H9 (cell line): ENCODE data around the gene RSPH9. TPM values are rescaled to one million over a fixed set of nuclear protein-coding genes. Genes with fewer than 3 reads are reported as not detected.
A peak's percentile ranks its signal among the peaks of the same experiment; 100 is the strongest.

Experiments
- DNase-seq: peaks from one replicate; pipeline ENCODE4 v3.0.0-alpha.2; 2017
- H2AFZ ChIP-seq: one replicate; pipeline ENCODE4 v1.6.1; 2013; ENCODE audit warnings: mild to moderate bottlenecking, low read length, control low read depth, moderate library complexity
- H2AK5ac ChIP-seq: 2 replicates; pipeline ENCODE4 v1.6.1; 2013; ENCODE audit warnings: low read length, control low read depth, mixed read lengths; ENCODE audit not compliant: insufficient read length
- H2BK120ac ChIP-seq: one replicate; pipeline ENCODE4 v1.6.1; 2013; ENCODE audit warnings: low read depth, mild to moderate bottlenecking, low read length, control low read depth, inconsistent platforms; ENCODE audit not compliant: poor library complexity, severe bottlenecking
- H2BK12ac ChIP-seq: 2 replicates; pipeline ENCODE4 v1.6.1; 2013; ENCODE audit warnings: low read length, control low read depth, mixed read lengths, low read depth; ENCODE audit not compliant: insufficient read length
- H2BK15ac ChIP-seq: 2 replicates; pipeline ENCODE4 v1.6.1; 2013; ENCODE audit warnings: low read depth, low read length, control low read depth
- H2BK20ac ChIP-seq: one replicate; pipeline ENCODE4 v1.6.1; 2013; ENCODE audit warnings: low read depth, mild to moderate bottlenecking, low read length, control low read depth, inconsistent platforms; ENCODE audit not compliant: poor library complexity, severe bottlenecking
- H2BK5ac ChIP-seq: 2 replicates; pipeline ENCODE4 v1.6.1; 2013; ENCODE audit warnings: low read length, control low read depth, mixed read lengths; ENCODE audit not compliant: insufficient read length
- H3K14ac ChIP-seq: 2 replicates; pipeline ENCODE4 v1.6.1; 2013; ENCODE audit warnings: low read length, control low read depth; ENCODE audit not compliant: insufficient read depth
- H3K18ac ChIP-seq: 2 replicates; pipeline ENCODE4 v1.6.1; 2013; ENCODE audit warnings: low read depth, mild to moderate bottlenecking, mixed read lengths, low read length, control low read depth; ENCODE audit not compliant: insufficient read length
- H3K23ac ChIP-seq: 2 replicates; pipeline ENCODE4 v1.6.1; 2013; ENCODE audit warnings: low read length, control low read depth, mixed read lengths, low read depth; ENCODE audit not compliant: insufficient read length
- H3K23me2 ChIP-seq: 2 replicates; pipeline ENCODE4 v1.6.1; 2013; ENCODE audit warnings: low read depth, mild to moderate bottlenecking, mixed read lengths, low read length, control low read depth; ENCODE audit not compliant: insufficient read length, poor library complexity, severe bottlenecking
- H3K27ac ChIP-seq: 2 replicates; pipeline ENCODE4 v1.5.1; 2013; ENCODE audit warnings: low read length, control low read depth, mixed read lengths, low read depth; ENCODE audit not compliant: insufficient read length
- H3K27me3 ChIP-seq: 2 replicates; pipeline ENCODE4 v1.6.1; 2013; ENCODE audit warnings: low read length, control low read depth, inconsistent platforms; ENCODE audit not compliant: insufficient read depth
- H3K4ac ChIP-seq: 2 replicates; pipeline ENCODE4 v1.6.1; 2013; ENCODE audit warnings: low read depth, mild to moderate bottlenecking, control low read depth, inconsistent platforms, low read length, moderate library complexity
- H3K4me1 ChIP-seq: 2 replicates; pipeline ENCODE4 v1.6.1; 2013; ENCODE audit warnings: low read length, control low read depth, inconsistent platforms; ENCODE audit not compliant: insufficient read depth
- H3K4me2 ChIP-seq: 2 replicates; pipeline ENCODE4 v1.6.1; 2013; ENCODE audit warnings: low read length, control low read depth, mixed read lengths; ENCODE audit not compliant: insufficient read length, insufficient read depth
- H3K56ac ChIP-seq: 2 replicates; pipeline ENCODE4 v1.6.1; 2013; ENCODE audit warnings: low read depth, mild to moderate bottlenecking, mixed read lengths, low read length, control low read depth; ENCODE audit not compliant: insufficient read length
- H3K79me1 ChIP-seq: 2 replicates; pipeline ENCODE4 v1.6.1; 2013; ENCODE audit warnings: low read depth, mild to moderate bottlenecking, moderate library complexity, low read length, control low read depth, inconsistent platforms; ENCODE audit not compliant: insufficient read depth, poor library complexity, severe bottlenecking
- H3K79me2 ChIP-seq: 2 replicates; pipeline ENCODE4 v1.6.1; 2013; ENCODE audit warnings: low read length, control low read depth, inconsistent platforms; ENCODE audit not compliant: insufficient read depth
- H3K9ac ChIP-seq: 2 replicates; pipeline ENCODE4 v1.6.1; 2013; ENCODE audit warnings: low read length, control low read depth, mixed read lengths; ENCODE audit not compliant: insufficient read length; ENCODE audit errors: extremely low read depth
- H3K9me3 ChIP-seq: one replicate; pipeline ENCODE4 v1.6.1; 2013; ENCODE audit warnings: low read depth, low read length, inconsistent platforms; ENCODE audit not compliant: control insufficient read depth
- H3T11ph ChIP-seq: one replicate; pipeline ENCODE4 v1.6.1; 2013; ENCODE audit warnings: mild to moderate bottlenecking, low read length, control low read depth, inconsistent platforms
- H4K20me1 ChIP-seq: one replicate; pipeline ENCODE4 v1.6.1; 2013; ENCODE audit not compliant: control insufficient read depth, insufficient read length, insufficient read depth
- H4K5ac ChIP-seq: 2 replicates; pipeline ENCODE4 v1.6.1; 2013; ENCODE audit warnings: low read depth, mild to moderate bottlenecking, mixed read lengths, low read length, control low read depth; ENCODE audit not compliant: insufficient read length
- H4K8ac ChIP-seq: replicated peaks from 2 replicates; pipeline ENCODE4 v1.6.1; 2013; ENCODE audit warnings: low read length, control low read depth, mixed read lengths, low read depth; ENCODE audit not compliant: insufficient read length
- H4K91ac ChIP-seq: 2 replicates; pipeline ENCODE4 v1.6.1; 2013; ENCODE audit warnings: low read depth, mild to moderate bottlenecking, moderate library complexity, mixed read lengths, low read length, control low read depth; ENCODE audit not compliant: insufficient read length
- H3K27ac Mint-ChIP-seq, 3 experiments: 2 replicates in 2 of 3; 3 replicates in 1 of 3; pipeline ENCODE4 v1.8.0; 2020 to 2021; ENCODE audit warnings: mixed read lengths in 3 of 3, mild to moderate bottlenecking in 1 of 3, moderate library complexity in 1 of 3
- H3K27me3 Mint-ChIP-seq: 2 replicates; pipeline ENCODE4 v1.8.0; 2021; ENCODE audit warnings: low read depth, mild to moderate bottlenecking, moderate library complexity, mixed read lengths
- H3K36me3 Mint-ChIP-seq, 3 experiments: 2 replicates in 2 of 3; 3 replicates in 1 of 3; pipeline ENCODE4 v1.8.0; 2020 to 2021; ENCODE audit warnings: low read depth in 3 of 3, mixed read lengths in 3 of 3; ENCODE audit not compliant: insufficient read depth in 1 of 3
- H3K4me1 Mint-ChIP-seq, 2 experiments: 2 replicates each; pipeline ENCODE4 v1.8.0; 2020; ENCODE audit warnings: mixed read lengths in 2 of 2
- H3K4me3 Mint-ChIP-seq, 2 experiments: 2 replicates in 1 of 2; 3 replicates in 1 of 2; pipeline ENCODE4 v1.8.0; 2020 to 2021; ENCODE audit warnings: mild to moderate bottlenecking in 2 of 2, mixed read lengths in 2 of 2, moderate library complexity in 1 of 2
- H3K9me3 Mint-ChIP-seq, 2 experiments: 2 replicates in 1 of 2; 3 replicates in 1 of 2; pipeline ENCODE4 v1.8.0; 2020; ENCODE audit warnings: mild to moderate bottlenecking in 2 of 2, mixed read lengths in 2 of 2, moderate library complexity in 1 of 2
- WGBS: extraction: QIAGEN DNeasy Blood & Tissue Kit; methylation state at CpG from one replicate; pipeline ENCODE4 v1.1.7; 2013; ENCODE audit warnings: missing lambda C conversion rate, low lambda C conversion rate, mixed read lengths; ENCODE audit not compliant: insufficient read length; ENCODE audit errors: extremely low coverage; 5-methylcytosine and 5-hydroxymethylcytosine counted together
- total RNA-seq: library from RNA; stranded (reverse); gene quantifications from 2 replicates; pipeline ENCODE4 v1.2.1, GENCODE V29; 2021
- TF ChIP-seq, protein P1 (sequence below): fragments of 200-600 bp; sonication (generic); conservative IDR thresholded peaks from 3 replicates; pipeline ENCODE4 v1.8.0; 2021; ENCODE audit warnings: antibody characterized with exemption, mild to moderate bottlenecking

RSPH9 gene
- total RNA-seq, 1 experiment from 2014 or later = 0.39 TPM

GRCh38 chr6:43702171-43702533, 57.3 kb downstream of the RSPH9 start:
- H3K27ac Mint-ChIP-seq = peak overlapping the region; percentile 72 to 99 (median 81)
- no peaks in the 10 kb centered on the region for H3K27me3 ChIP-seq
- H2BK15ac ChIP-seq = no peak overlapping the region
- TF ChIP-seq, protein P1, sequence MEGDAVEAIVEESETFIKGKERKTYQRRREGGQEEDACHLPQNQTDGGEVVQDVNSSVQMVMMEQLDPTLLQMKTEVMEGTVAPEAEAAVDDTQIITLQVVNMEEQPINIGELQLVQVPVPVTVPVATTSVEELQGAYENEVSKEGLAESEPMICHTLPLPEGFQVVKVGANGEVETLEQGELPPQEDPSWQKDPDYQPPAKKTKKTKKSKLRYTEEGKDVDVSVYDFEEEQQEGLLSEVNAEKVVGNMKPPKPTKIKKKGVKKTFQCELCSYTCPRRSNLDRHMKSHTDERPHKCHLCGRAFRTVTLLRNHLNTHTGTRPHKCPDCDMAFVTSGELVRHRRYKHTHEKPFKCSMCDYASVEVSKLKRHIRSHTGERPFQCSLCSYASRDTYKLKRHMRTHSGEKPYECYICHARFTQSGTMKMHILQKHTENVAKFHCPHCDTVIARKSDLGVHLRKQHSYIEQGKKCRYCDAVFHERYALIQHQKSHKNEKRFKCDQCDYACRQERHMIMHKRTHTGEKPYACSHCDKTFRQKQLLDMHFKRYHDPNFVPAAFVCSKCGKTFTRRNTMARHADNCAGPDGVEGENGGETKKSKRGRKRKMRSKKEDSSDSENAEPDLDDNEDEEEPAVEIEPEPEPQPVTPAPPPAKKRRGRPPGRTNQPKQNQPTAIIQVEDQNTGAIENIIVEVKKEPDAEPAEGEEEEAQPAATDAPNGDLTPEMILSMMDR = no peak
- H3K27ac ChIP-seq = peak overlapping the region; percentile 0
- H2BK20ac ChIP-seq = no peak overlapping the region
- no peak overlapping the region for H3K23ac ChIP-seq
- peaks cover 19% of the 10 kb centered on the region; the same call in 1 of the 2 replicates for H3K4me1 ChIP-seq
- H3K9me3 ChIP-seq = no peaks in the 10 kb centered on the region
- H3K9me3 Mint-ChIP-seq = no peaks in the 10 kb centered on the region
- H3K4ac ChIP-seq = no peak overlapping the region
- H3T11ph ChIP-seq = no peak overlapping the region
- no peaks in the 10 kb centered on the region for H3K79me1 ChIP-seq
- H2BK12ac ChIP-seq = no peak overlapping the region
- no peak overlapping the region for H2BK120ac ChIP-seq
- H2BK5ac ChIP-seq = no peak overlapping the region
- DNase-seq = no peak
- H4K5ac ChIP-seq = no peak overlapping the region
- H2AFZ ChIP-seq = no peak overlapping the region
- H3K36me3 Mint-ChIP-seq = no peaks in the 10 kb centered on the region
- peak overlapping the region; percentile 11 for H3K4me2 ChIP-seq
- peaks cover 72 to 84% of the 10 kb centered on the region in 2 experiments for H3K4me1 Mint-ChIP-seq
- no peak overlapping the region for H3K18ac ChIP-seq
- H3K9ac ChIP-seq = no peak overlapping the region
- H4K20me1 ChIP-seq = no peaks in the 10 kb centered on the region
- H3K23me2 ChIP-seq = no peaks in the 10 kb centered on the region
- H3K4me3 Mint-ChIP-seq = peak overlapping the region; percentile 34 to 74
- no peak overlapping the region for H2AK5ac ChIP-seq
- no peak overlapping the region for H3K14ac ChIP-seq
- no peak overlapping the region for H3K56ac ChIP-seq
- no peak overlapping the region for H4K91ac ChIP-seq
- no peak overlapping the region for H4K8ac ChIP-seq
- no CpG with 5 or more reads among the region's 2 CpGs for WGBS
- no peaks in the 10 kb centered on the region for H3K27me3 Mint-ChIP-seq
- H3K79me2 ChIP-seq = no peaks in the 10 kb centered on the region
